Cerebellar nuclear complex (tissue), 1 donor: ENCODE measurements around the gene TTC39C.

ENCODE experiments used
- DNase-seq, 2 experiments: peaks; one replicate each; lab custom pipeline; 2025; lab: John Stamatoyannopoulos, UW

TTC39C gene

DNA sequence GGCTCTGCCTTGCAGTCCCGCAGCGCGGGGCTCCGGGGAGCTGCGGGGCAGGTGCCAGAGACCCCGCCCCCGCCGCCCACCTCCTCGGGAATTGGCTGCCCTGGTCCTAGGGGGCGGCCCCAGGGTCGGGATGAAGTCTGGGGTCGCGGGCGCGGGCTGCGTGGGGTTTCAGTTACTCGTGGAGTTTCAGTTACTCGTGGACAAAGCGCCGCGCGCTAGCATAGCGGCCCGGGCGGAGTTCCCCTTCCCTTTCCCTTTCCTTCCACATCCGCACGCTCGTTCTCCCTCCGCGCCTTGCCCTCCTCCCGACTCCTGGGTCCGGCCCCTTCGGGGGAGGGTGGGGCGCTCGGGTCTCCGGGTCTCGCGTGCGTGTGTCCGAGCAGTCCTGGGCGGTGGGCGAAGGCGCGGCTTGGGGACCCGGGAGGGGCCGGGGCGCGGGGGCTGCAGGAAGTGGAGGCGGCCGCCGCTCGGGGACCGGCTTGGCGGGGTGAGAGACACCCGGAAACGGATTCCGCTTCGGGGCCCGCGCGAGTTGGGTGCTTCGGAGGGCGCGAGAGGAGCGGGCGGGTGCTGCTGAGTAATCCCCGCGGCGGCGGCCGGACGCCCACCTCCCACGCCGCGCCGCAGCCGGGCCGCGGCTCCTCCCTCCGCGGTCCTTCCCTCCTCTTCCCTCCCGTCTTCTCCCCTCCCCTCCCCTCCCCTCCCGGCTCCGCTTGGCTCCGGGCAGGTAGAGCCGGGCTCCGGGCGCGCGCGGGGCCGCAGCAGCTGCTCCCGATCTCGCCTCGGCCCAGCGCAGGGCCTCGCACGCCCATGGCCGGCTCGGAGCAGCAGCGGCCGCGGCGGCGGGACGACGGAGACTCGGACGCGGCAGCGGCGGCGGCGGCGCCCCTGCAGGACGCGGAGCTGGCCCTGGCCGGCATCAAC lies at the start of gene TTC39C:
TTC39C (plus strand) TSS at position 693 of the 924 bp plus-strand sequence; CDS start at position 811, 118 bp downstream.
- DNase-seq, result no peak

DNA sequence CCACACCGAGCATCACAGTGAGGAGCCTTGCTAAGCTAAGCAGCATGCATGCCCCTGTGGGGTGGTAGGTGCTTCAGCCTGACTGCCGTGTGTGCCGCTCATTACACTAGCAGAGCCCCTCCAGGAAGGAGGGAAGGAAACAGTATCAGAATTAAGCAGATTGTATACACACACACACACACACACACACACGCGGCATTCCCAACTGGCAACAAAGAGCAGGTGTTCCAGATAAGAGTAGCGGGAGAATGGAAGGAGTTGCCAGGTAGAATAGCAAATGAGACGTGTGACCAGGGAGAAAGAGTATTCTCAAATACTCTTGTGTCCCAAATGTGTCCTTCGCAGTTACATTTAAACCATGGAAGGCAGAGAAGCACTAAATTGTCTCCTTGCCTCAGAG lies 47.6 kb upstream of the TTC39C start:
- DNase-seq, result no peak

DNA sequence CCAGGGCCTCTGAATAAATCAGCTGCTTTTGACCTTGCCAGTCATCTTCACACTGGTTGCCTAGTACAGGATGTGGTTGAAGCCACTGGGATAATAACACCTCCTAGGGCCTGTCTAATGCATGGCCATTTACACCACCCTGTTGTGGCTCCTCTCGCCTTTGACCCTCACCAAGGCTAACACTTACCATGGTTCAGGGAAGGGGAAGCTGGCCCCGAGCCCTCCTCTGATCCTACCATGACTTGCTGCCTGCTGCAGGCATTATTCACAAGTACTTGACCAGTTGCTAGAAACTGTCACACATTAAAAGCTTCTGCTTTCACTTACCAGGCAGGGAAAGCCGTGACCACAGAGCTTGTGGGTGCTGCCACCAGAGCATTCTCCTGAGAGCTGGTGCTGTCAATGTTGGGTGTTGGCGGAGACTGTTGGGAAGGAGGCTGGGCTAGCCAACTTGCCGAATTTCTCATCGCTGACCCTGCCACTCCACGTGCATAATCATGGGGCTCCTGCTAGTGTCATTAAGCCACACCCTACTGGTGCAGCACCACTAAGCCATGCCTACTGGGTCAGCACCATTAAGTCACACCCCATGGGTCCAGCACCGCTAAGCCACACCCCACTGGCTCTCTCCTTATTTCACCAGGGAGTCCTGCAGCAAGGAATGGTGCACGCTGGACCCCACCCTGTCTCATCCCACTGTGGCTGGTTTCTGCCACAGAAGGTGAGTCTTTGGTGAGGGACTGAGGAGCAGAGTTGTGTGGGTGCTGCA lies 47.0 kb upstream of the TTC39C start:
- no peak for DNase-seq

DNA sequence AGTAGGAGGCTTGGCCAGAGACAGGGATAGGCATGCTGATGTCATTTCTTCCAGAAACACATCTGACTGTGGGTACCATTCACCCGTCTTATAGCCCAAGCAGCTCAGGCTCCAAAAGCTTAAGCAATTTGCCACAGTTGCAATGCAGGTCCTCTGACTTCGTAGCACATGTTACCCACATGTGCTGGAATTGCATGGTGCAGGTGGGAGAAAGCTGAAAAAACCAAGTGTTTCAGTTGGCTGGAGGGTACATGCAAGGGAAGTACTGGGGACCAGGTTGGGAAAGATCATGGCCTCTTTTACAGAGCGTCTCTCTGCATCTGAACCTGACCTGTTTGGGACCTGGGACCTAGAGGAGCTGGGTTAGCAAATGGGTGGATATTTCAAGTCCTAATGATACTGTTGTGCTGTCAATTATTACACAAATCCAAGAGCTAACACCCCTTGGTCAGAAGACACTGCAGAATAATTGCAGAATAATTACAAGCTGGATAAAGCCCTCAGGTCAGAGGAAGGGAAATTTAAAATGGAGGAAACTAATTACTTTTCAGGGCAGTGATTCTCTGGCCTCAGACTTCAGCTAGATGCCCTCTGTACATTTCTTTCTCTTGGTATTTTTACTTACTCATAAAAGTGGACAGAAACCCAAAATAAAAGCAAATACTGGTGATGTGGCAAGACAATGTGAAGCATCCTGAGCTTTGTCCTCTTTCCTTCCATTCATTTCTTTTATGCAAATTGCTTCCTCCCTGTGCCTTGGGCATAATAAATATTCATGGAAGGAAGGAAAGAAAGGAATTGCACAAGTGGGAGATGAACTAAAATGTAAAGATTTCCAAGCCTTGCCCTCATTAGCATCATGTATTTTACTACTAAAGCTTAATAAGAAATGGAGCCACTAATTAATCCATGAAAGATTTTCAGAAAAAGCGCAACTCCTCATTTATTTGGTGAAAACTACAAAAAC lies 45.6 kb upstream of the TTC39C start:
- no peak for DNase-seq

DNA sequence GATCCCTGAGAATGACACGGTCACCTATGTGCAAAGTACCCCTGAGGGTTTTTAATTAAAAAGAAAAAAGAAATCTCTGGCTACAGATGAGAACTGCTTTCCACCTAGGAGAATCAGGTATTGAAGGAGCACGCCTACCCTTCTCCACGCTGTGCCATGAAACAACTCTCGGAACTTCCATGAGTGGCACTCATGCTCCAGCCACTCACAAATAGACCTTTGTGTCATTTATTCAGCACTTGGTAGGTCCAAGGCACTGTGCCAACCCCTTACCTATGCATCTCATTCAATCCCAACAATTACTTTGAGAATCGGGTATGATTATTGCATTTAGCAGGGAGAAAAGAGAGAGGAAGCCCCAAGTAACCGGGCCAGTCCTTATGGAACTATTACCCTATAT lies 44.9 kb upstream of the TTC39C start:
- no peak for DNase-seq

DNA sequence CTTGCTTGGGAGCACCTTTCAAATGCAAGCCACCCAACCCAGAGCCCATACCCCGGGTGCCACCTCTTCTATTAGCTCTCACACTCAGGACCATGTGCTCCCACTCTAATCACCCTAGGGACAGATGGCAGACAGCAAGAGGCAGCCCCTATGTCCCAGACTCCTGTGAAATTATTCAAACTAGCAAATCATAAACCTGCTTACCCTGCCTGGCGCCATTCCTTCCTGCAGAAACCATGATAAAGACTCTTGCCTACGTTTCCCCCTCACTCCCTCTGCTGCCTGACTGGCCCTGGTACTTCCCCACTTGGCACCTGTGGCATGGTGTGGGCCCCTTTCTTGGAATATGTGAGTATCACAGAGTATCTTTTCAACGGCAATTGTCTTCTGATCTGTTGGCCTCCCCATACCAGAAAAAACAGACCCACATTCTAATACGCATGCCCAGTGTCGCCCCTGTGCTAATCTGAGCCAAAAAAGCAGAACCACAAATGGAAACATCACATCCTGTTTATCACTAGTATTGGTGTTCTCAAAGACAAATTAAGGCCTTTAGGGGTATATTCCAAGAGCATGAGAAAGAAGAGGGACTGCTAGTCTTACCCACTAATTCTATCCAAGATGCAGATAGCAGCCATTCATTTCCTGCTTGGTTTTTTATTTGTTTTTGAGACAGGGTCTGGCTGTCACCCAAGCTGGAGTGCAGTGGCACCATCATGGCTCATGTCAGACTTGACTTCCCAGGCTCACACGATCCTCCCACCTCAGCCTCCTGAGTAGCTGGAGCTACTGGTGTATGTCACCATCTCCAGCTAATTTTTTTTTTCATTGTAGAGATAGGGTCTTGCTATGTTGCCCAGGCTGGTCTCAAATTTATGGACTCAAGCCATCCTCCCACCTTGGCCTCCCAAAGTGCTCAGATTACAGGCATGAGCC lies 44.1 kb upstream of the TTC39C start:
- no peak for DNase-seq

DNA sequence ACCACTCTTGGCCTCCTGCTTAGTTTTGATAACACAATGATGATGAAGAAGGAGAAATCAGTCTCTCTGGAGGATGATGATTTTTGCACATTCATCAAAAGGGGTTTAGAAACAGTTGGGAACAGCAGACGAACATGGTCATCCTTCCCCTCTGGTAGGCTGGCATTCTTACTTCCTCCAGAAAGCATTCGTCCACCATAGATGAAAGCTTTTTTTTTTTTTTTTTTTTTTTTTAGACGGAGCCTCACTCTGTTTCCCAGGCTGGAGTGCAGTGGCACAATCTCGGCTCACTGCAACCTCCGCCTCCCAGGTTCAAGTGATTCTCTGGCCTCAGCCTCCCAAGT lies 43.5 kb upstream of the TTC39C start:
- no peak for DNase-seq

DNA sequence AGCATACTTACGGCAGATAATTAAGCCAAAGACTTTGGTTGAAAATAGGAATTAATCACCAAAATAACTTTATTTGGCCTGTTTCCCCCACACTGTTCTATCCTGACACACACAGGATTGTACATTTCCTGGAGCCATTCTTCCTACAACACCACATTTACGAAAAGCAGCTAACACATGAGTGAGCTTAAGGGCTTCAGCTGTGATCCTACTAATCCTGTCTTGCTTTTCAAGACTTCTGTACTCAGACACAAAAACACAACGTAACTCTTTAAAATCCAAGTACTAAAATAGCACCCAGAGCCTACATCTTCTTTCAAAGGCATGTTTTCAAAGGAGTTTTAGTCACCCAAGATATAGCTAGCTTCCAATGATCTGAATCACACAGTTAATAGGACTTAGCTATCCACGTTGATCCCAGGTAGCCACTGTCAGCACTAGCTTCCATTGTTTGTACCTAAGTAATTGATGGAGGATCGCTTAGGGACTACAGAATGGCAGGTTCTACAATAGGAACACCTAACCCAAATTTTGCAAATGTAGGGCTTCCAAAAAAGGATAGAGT lies 42.8 kb upstream of the TTC39C start:
- DNase-seq, result no peak

DNA sequence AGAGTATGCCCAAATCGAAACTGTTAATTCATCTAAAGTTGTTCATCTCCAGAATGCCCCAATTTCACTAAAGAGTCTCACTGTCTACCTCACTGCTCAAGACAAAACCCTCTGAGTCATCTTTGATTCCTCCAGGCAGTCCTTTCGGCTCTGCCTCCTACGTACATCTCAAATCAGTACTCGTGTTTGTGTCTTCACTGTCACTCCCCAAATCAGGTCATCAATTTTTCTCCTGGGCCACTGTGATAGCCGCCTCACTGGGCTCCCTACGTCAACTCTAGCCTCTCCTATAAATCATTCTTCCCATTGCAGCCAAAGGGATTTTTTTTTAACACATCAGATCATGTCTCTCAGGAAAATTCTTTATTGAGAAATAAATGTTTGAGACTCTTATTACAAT lies 42.1 kb upstream of the TTC39C start:
- no peak for DNase-seq

DNA sequence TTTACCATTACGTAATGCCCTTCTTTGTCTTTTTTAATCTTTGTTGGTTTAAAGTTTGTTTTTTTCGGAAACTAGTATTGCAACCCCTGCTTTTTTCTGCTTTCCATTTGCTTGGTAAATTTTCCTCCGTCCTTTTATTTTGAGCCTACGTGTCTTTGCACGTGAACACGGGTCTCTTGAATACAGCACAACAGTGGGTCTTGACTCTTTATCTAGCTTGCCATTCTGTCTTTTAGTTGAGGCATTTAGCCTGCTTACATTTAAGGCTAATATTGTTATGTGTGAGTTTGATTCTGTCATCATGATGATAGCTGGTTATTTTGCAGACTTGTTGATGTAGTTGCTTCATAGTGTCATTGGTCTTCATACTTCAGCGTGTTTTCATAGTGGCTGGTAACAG lies 37.5 kb upstream of the TTC39C start:
- no peak for DNase-seq

DNA sequence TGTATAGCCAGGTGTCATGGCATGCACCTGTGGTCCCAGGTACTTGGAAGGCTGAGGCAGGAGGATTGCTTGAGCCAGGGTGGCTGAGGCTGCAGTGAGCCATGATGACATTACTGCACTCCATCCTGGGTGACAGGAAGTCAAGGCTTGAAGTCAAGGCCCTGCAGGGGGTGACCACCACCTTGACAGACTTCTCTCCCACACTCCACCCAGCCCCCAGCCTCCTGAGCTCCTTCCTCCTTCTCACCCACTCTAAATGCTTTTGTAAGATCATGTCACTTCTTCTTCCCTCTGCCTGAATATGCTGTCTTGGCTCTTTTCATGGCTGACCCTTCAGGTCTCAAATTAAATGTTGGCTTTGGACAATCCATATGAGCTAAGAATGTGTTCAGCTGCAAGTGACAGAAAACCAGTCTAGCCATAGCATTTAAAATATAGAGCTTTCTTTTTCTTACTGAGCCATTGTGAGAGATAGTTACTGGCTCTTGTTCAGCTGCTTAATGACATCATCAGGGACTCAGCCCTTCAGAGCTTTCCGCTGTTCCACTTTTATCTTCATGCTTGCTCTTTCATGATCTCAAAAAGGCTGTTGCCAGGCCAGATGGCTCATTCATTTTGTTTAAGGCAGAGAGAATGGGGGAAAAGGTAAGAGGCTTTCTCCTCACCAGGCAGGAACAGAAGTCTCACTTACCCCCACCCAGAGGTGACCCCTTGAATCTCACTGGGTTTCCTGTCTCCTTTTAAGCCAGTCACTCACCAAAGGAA lies 36.7 kb upstream of the TTC39C start:
- no peak for DNase-seq

DNA sequence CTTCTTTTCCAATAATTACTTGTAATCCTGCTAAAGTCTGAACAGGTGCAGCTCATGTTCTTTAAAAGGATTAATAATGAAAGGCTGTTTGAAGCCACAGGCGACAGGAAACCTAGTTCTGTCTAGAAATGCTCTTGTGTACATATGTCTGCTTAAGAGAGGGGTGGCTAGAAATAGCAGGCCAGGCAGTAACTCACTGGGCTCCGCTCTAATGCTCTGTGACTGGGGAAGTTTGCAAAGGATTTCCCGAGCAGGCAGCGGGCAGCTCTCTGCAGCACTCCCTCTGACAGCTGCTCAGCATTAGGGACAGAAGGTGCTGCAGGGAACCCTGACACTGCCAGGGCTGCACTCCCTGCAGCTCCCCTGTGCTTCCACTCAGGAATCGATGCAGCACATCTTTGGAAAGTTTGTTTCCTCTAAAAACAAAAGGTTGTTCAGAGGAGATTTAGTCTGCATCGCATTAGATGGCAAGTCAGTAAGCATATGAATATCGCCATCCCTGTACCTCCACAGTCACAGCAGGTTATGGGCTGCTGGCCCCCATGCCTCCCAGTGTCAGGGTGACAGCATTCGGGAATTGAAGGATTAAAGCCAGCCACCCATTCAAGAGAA lies 33.1 kb upstream of the TTC39C start:
- DNase-seq, result no peak

DNA sequence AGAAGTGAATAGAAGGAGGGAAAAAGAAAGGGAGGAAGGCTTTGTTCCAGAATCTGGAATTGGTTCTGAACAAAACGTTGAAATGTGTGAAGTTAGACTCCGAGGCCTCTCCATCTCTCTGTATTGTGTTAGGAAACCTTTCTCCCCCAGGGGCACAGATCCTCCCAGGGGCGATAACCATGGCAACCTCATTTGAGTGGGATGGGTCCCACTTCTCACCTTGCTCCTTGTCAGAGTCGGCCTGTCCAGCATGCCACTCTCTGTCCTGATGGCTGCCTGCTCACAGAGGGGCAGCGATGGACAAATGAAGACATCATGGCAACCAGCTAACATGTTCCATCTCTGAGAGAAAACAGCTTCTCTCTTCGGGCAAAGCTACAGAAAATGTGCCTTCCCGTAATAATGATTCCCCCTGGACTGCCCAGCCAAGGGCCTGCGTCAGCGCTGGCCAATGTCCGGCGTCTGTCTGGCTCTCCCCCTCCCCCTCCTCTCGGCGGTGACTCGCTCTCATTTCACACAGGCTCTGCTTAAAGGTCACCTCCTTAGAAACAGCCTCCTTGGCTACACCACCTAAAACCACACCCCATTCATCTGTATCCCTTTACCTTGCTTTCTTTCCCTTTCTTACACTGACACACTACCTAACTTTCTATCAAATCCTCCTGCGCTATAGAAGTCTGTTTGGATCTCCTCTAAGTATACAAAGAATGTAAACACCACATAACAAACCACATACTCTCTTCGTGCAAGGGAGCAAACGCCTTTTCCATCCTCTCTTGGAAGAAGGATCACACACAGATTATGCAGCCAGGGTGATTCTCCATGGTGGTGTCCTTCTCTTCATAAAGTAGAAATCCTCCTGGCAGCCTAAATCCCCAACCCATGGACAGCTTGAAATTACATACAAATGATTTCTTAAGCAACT lies 32.1 kb upstream of the TTC39C start:
- DNase-seq, result no peak

DNA sequence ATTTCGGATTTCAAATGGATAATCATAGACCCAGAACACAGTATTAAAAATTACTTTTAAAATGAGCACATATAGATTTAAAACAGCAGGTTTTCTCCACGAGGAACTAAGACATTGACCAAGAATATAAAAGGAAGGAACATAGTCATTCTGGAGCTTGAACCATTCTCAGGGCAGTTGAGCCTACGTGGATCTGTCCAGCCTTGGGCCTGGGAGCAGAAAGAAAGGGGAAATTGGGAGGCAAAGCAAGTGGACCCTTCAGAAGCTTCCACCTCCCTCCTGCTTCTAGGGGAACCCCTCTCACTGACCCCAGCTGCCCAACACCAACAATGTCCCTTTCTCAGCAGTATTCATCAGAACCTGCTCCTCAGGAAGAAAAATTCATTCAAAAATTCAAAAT lies 31.4 kb upstream of the TTC39C start:
- no peak for DNase-seq

DNA sequence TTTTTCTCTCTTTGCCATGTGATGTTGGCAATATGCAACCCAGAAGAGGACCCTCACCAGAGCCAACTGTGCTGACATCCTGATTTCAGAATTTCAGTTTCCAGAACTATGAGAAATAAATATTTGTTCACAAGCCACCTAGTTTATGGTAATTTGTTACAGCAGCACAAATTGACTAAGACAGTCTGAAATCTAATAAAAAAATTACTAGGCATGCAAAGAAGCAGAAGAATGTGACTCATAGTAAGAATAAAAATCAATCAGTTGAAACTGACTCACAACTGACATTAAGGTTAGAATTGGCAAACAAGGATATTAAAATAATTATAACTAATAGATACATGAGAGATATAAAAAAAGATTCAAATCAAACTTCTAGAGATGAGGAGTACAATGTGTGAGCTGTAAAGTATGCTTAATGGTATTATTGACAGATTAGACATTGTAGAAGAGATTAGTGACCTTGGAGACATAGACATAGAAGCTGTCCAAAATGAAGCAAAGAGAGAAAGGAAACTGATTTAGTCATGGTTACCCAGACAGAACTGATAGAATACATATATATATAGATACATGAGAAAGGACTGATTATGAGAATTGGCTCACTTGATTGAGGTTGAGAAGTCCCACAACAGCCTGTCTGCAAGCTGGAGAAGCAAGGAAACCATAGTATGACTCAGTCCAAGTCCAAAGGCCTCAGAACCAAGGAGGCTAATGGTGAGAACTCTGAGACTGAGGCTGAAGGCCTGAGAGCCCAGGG lies 27.8 kb upstream of the TTC39C start:
- no peak for DNase-seq

DNA sequence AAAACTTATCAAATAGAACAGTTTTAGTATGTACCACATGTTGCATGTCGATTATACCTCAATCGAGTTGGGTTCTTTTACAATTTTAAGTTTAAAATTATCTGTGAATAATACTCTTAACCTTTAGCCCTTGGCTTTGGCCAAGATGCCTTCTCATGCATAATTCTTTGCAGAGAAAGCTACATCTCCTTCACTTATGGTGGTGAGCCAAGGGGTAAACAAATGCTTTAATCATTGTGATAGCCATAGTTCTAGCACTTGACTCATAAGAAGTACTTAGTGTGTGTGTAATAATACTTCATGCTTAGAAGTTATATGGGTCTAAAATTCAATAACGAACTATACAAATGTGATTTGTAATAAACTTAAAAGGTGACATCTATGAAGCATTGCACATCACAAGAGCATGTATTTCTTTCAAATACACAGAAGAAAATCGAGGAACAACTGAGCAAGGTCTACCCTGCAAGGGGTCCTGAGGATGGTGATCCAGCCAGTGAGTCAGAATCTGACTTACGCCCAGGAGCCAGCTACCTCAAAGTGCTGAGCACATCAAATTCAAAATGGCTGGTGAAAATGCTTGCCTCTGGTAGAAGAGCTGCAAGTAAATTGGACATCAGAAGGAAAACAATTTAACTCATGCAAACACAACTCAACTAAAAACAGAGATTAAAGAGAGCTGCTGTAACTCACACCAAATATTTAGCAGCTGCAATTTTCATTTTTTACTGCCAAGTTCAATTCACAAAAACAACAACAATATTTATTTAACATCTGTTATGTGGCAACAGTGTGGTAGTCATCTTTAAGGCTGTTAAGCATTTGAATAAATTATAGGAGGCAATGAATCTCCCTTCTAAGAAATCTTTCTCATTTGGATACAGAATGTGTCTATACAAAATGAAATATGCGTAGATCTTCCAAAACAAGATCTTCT lies 23.8 kb upstream of the TTC39C start:
- no peak for DNase-seq
